ENCODE measurements around the gene SNRNP25. TPM values are rescaled to one million over a fixed set of nuclear protein-coding genes. Genes with fewer than 3 reads are reported as not detected.

The SNRNP25 gene
- total and polyA plus RNA-seq, 2 experiments from 2014 or later, result 44.7 to 123 TPM

DNA sequence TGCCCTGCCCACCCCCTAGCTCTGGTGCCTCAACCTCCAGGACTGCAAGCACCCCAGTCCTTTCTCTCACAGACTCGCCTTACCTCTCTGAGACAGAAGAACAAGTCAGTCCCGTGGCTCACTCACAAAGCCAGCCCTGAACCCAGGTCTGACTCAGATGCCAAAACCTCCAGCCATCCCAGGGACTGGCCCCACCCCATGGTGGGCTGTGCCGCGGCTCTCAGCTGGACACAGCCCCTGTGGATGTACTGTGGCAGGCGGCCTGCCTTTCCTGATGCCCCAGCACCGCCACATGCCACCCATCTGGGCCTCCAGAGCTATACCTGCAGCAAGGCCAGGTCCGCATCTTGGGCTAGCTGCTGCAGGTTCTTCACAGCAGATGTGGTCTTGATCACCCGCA lies 44.2 kb downstream of the SNRNP25 start:
- DNase-seq (ENCODE audit: low read depth in 1 of 2, low spot score in 1 of 2), result no peak
- Histone ChIP-seq H3K36me3 (no peaks in the 10 kb centered on the region), H3K4me1 (ENCODE audit: low read depth) (no peaks in the 10 kb centered on the region), H3K27me3 (no peaks in the 10 kb centered on the region), H3K27ac (no peak overlapping the region), H3K9me3 (ENCODE audit: low read depth) (no peaks in the 10 kb centered on the region), H3K4me3 (no peak overlapping the region)
- TF ChIP-seq, protein P1, sequence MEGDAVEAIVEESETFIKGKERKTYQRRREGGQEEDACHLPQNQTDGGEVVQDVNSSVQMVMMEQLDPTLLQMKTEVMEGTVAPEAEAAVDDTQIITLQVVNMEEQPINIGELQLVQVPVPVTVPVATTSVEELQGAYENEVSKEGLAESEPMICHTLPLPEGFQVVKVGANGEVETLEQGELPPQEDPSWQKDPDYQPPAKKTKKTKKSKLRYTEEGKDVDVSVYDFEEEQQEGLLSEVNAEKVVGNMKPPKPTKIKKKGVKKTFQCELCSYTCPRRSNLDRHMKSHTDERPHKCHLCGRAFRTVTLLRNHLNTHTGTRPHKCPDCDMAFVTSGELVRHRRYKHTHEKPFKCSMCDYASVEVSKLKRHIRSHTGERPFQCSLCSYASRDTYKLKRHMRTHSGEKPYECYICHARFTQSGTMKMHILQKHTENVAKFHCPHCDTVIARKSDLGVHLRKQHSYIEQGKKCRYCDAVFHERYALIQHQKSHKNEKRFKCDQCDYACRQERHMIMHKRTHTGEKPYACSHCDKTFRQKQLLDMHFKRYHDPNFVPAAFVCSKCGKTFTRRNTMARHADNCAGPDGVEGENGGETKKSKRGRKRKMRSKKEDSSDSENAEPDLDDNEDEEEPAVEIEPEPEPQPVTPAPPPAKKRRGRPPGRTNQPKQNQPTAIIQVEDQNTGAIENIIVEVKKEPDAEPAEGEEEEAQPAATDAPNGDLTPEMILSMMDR (IDR thresholded peaks at IDR 0.05; ENCODE audit: low read depth, low read length), result no peak

DNA sequence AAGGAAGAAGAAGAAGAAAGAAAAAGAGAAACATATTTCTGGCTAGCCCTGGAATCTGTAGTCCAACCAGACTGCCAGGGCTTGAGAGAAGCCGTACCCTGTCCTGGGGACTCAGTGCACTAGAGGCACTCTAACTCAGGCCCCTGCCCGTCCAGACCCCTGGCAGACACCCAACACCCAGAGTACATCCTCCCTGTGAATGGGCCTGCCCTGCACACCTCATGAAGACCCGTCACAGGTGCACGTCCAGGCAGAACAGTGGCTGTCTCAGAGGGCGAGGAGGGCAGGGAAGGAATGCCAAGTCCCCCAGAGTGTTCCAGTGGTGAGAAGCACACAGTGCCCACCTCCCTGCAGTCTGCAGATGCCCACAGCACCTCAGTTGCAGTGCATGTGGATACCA lies 47.4 kb downstream of the SNRNP25 start:
- no peak overlapping the region for H3K27ac ChIP-seq
- TF ChIP-seq, protein P1 (IDR thresholded peaks at IDR 0.05; ENCODE audit: low read depth, low read length), result no peak
- no peaks in the 10 kb centered on the region for H3K9me3 ChIP-seq (ENCODE audit: low read depth)
- no peaks in the 10 kb centered on the region for H3K4me1 ChIP-seq (ENCODE audit: low read depth)
- no peak overlapping the region for H3K4me3 ChIP-seq
- H3K27me3 ChIP-seq, result no peaks in the 10 kb centered on the region
- no peak for DNase-seq (ENCODE audit: low read depth in 1 of 2, low spot score in 1 of 2)
- H3K36me3 ChIP-seq, result no peaks in the 10 kb centered on the region

DNA sequence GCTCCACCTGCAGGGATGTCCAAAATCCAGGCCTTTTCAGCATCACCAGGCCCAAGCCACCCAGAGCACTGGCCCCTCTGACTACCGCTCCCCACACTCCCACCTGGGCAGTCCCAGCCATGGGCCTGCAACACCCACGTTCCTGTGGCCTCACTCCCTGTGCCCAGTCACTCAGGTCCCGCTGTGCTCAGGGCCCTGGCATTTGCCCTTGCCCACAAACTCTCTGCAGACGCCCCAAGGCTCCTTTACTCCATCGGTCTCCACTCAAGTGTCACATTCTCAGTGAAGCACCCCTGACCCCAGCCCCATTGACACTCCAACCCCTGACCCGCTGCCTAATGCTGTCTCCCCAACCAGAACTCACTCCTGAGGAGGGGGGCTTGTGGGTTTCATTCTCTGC lies 48.0 kb downstream of the SNRNP25 start:
- TF ChIP-seq, protein P1 (IDR thresholded peaks at IDR 0.05; ENCODE audit: low read depth, low read length), result no peak
- no peaks in the 10 kb centered on the region for H3K36me3 ChIP-seq
- H3K27me3 ChIP-seq, result no peaks in the 10 kb centered on the region
- H3K4me1 ChIP-seq (ENCODE audit: low read depth), result no peaks in the 10 kb centered on the region
- no peak for DNase-seq (ENCODE audit: low read depth in 1 of 2, low spot score in 1 of 2)
- H3K27ac ChIP-seq, result no peak overlapping the region
- H3K9me3 ChIP-seq (ENCODE audit: low read depth), result no peaks in the 10 kb centered on the region
- H3K4me3 ChIP-seq, result no peak overlapping the region

DNA sequence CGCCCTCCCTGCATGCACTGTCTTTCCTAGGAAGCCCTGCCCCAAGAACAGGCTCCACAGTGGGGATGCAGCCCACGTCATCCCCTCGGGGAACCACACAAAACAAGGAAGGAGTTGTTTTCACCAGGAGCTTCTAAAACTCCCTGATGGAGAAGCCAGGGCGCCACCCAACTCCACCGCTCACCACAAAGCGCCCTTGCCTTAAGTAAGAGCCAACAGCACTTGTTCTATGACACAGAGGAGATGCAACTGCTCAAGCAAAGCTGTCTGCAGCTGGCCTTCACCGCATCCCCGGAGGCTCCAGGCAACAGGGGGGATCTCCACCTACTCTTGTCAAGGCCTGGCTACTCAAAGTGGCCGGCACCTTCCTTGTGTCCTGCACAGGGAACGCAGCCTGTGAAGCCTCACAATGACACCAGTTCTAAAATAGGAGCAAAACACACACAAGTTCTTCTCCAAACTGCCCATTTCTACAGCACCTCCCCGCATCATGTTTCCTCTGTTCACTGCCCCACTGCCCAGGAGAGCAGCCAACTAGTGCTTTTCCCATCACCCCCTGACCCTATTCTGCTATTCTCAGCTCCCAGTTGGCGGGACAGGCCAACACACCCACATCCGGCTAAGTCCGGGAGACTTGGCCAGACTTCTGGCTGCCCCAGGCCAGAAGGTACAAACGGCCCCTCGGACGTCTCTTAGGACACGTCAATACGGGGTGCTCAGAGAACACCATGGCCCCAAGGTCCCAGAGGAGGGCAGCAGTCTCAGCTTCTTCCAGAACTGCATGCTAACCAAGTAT lies 48.6 kb downstream of the SNRNP25 start:
- Histone ChIP-seq H3K9me3 (ENCODE audit: low read depth) (no peaks in the 10 kb centered on the region), H3K27ac (no peak overlapping the region), H3K27me3 (no peaks in the 10 kb centered on the region), H3K4me1 (ENCODE audit: low read depth) (no peaks in the 10 kb centered on the region), H3K4me3 (no peak overlapping the region), H3K36me3 (no peaks in the 10 kb centered on the region)
- peak in 1 of 2 donors; percentile 73 for DNase-seq (ENCODE audit: low read depth in 1 of 2, low spot score in 1 of 2)
- TF ChIP-seq, protein P1 (IDR thresholded peaks at IDR 0.05; ENCODE audit: low read depth, low read length), result no peak

DNA sequence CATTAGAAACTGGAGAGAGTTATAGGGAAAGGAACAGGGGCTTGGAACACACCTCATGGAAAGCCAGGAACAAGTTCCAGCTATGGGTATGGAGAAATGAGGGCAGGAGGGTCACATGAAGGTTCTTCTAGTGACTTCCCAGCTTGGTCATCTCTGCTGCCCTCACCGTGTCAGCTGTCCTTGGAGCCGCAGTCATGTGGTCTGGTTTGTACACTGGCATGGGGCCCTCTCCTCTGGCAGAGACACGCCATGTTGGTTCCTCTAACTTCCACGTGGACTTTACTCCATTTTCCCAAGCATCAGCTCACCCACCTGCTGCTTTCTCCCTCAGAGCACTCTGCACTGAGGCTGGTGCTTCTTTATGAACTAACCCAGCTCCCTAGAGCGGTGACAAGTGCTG lies 50.7 kb downstream of the SNRNP25 start:
- Histone ChIP-seq H3K27me3 (no peaks in the 10 kb centered on the region), H3K4me3 (no peak overlapping the region), H3K4me1 (ENCODE audit: low read depth) (no peaks in the 10 kb centered on the region), H3K36me3 (peaks cover 4% of the 10 kb centered on the region), H3K27ac (no peak overlapping the region), H3K9me3 (ENCODE audit: low read depth) (no peaks in the 10 kb centered on the region)
- TF ChIP-seq, protein P1 (IDR thresholded peaks at IDR 0.05; ENCODE audit: low read depth, low read length), result no peak
- DNase-seq (ENCODE audit: low read depth in 1 of 2, low spot score in 1 of 2), result no peak
